ENCODE results near the gene FAM83B.
"Not testable (repeated sequence)": the region's sequence is repeated elsewhere in the genome, so short reads cannot be mapped to it uniquely, and the experiment has no call there.

The FAM83B gene

DNA sequence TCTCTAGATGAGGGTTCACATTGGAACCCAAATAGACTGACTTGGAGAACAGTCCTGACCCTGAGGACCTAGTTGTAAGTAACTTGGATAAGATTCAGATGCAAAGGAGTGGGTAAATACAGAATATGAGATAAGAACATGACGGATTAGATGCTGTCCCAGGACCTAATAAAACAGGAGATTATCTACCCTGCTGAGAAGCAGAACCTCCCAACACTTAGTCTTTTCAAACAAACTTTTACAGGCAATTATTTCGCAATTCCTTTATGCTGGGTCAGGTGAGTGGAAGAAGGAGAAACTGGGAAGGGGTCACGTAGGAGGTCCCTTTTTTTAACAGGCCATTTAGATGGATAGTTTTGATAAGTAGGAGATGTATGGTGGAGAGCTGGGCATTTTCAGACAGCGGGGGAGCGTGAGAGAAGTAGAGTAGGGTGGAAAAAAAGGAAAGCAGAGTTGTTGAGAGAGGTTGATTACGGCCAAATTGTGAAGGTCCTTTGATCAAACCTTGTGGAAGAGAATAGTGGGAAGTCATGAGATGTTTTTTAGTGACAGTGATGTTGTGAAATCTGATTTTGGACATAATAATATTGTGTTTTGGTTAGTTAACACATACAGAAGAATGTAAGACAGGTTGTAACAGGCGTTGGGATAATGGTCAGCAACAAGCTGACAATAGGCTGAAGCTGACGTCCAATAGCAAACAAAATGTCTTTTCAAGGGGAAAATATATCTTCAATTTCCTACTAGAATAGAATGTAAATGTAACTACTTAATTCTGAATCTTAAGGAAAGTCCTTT, 32.8 kb downstream of the FAM83B start:
- intact Hi-C loops (cut with DNase I; ENCODE audit: low total_unique reads) = no loop called here
- TF ChIP-seq, protein P1, sequence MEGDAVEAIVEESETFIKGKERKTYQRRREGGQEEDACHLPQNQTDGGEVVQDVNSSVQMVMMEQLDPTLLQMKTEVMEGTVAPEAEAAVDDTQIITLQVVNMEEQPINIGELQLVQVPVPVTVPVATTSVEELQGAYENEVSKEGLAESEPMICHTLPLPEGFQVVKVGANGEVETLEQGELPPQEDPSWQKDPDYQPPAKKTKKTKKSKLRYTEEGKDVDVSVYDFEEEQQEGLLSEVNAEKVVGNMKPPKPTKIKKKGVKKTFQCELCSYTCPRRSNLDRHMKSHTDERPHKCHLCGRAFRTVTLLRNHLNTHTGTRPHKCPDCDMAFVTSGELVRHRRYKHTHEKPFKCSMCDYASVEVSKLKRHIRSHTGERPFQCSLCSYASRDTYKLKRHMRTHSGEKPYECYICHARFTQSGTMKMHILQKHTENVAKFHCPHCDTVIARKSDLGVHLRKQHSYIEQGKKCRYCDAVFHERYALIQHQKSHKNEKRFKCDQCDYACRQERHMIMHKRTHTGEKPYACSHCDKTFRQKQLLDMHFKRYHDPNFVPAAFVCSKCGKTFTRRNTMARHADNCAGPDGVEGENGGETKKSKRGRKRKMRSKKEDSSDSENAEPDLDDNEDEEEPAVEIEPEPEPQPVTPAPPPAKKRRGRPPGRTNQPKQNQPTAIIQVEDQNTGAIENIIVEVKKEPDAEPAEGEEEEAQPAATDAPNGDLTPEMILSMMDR (IDR thresholded peaks at IDR 0.05) = no peak

DNA sequence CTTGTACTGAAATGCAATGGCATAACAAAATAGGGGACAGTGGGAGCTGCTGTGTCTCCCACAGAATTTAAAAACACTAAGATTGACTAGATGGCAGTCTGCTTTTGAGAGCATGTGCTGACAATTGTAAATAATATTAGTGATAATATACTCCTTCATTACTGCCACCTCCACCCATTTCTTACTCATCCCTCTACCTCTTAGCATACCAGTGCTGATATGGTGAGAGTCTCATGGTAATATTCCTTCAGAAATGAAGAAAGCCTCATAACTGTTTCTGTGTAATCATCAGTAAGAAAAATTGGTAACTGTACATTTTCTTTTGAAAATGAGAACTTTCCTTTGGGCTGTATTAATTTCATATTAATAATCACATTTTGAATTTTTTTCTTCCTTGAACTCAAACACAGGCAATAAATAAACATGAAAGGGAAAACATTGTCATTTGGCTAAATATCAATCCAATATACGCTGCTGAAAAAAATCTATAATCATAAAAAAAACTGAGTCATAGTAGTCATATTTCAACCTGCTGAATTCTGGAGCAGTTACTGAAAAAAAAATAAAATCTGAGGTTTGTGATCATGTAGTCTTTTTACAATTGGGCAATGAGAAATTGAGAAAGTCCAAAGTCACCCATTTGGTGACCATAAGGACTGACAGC, 34.6 kb downstream of the FAM83B start:
- Histone ChIP-seq H3K36me3 (no peaks in the 10 kb centered on the region), H3K4me1 (no peaks in the 10 kb centered on the region), H3K4me3 (no peak overlapping the region), H3K27me3 (no peaks in the 10 kb centered on the region), H3K9me3 (no peaks in the 10 kb centered on the region), H3K27ac (no peak overlapping the region)
- TF ChIP-seq, protein P1 (IDR thresholded peaks at IDR 0.05) = no peak
- intact Hi-C loops (cut with DNase I; ENCODE audit: low total_unique reads) = no loop called here
- no peak for DNase-seq

More for the DNA sequence above, 32.8 kb downstream of the FAM83B start:
- Histone ChIP-seq H3K27me3 (no peaks in the 10 kb centered on the region), H3K27ac (no peak overlapping the region), H3K9me3 (no peaks in the 10 kb centered on the region), H3K4me3 (no peak overlapping the region), H3K4me1 (no peaks in the 10 kb centered on the region), H3K36me3 (no peaks in the 10 kb centered on the region)
- no peak for DNase-seq

DNA sequence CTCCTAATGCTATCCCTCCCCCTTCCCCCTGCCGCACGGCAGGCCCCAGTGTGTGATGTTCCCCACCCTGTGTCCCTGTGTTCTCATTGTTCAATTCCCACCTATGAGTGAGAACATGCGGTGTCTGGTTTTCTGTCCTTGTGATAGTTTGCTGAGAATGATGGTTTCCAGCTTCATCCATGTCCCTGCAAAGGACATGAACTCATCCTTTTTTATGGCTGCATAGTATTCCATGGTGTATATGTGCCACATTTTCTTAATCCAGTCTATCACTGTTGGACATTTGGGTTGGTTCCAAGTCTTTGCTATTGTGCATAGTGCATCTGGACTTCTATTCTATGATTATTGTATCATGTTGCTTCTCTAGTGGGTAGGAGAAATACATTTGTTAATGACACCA, 35.3 kb downstream of the FAM83B start:
- H3K36me3 ChIP-seq; DNase-seq; intact Hi-C loops (cut with DNase I; ENCODE audit: low total_unique reads); H3K4me1 ChIP-seq; H3K27ac ChIP-seq; H3K9me3 ChIP-seq; H3K4me3 ChIP-seq; H3K27me3 ChIP-seq: not testable (repeated sequence)

DNA sequence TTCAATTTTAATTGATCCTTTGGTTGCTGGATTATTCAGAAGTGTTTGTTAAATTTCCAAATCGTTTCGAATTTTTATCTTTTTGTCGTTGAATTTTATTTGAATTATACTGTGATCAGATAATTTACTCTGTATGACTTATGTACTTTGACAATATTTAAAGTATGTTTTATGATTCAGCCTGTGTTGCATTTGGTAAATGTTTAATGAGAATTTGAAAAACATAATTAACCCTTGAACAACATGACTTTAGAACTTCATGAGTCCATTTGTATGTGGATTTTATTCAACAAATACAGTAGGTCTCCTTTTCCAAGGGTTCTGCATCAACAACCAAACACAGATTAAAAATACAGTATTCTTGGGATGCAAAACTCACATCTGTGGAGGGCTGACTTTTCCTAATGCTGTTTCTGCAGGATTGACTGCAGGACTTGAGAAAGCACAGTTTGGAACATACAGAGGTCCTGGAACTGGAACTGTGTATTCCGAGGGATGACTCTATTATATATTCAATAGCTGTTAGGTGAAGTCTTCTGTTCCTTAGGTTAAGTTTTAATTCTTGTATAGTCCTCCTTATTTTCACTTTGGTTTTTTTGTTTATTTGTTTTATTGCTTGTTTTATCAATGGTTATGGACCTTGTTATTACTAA, 40.5 kb downstream of the FAM83B start:
- Histone ChIP-seq H3K4me1 (no peaks in the 10 kb centered on the region), H3K4me3 (no peak overlapping the region), H3K9me3 (no peaks in the 10 kb centered on the region), H3K36me3 (no peaks in the 10 kb centered on the region), H3K27ac (no peak overlapping the region), H3K27me3 (no peaks in the 10 kb centered on the region)
- DNase-seq = no peak
- intact Hi-C loops (cut with DNase I; ENCODE audit: low total_unique reads) = no loop called here
- TF ChIP-seq, protein P1 (IDR thresholded peaks at IDR 0.05) = no peak

DNA sequence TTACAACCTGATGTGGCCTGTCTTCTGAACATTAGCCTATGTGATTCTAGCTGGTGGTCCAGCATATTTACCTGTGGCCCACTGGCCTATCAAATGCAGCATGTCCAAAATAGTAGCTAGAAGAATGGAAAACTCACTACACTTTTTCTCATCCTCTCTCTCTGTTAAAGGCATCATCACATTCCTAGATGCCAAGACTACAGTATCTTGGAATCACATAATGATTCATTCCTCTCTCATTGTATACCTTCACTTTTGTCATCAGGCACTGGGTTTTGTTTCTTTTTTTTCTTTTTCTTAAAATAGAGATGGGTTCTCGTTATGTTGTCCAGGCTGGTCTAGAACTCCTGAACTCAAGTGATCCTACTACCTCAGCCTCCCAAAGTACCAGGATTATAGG, 45.0 kb downstream of the FAM83B start:
- Histone ChIP-seq H3K4me1 (no peaks in the 10 kb centered on the region), H3K27ac (no peak overlapping the region), H3K27me3 (no peaks in the 10 kb centered on the region), H3K4me3 (no peak overlapping the region), H3K36me3 (no peaks in the 10 kb centered on the region), H3K9me3 (no peaks in the 10 kb centered on the region)
- TF ChIP-seq, protein P1 (IDR thresholded peaks at IDR 0.05) = no peak
- intact Hi-C loops (cut with DNase I; ENCODE audit: low total_unique reads) = no loop called here
- DNase-seq = no peak

DNA sequence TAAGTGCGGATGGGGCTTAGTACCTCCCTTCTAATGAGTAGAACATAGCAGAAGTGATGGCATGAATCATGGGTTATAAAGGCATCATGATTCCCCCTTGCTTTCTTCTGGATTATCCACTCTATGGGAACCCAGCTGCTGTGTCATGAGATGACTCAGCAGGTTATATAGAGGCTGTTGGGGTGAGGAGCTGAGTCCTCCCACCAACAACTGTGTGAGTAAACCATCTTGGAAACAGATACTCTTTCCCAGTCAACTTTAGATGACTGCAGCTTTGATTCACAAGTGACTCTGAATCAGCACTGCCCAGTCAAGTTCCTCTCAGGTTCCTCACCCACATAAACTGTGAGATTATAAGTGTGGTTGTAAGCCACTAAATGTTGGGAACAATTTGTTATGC, 46.3 kb downstream of the FAM83B start:
- no peak for DNase-seq
- Histone ChIP-seq H3K27ac (no peak overlapping the region), H3K27me3 (no peaks in the 10 kb centered on the region), H3K4me1 (no peaks in the 10 kb centered on the region), H3K4me3 (no peak overlapping the region), H3K9me3 (no peaks in the 10 kb centered on the region), H3K36me3 (no peaks in the 10 kb centered on the region)
- intact Hi-C loops (cut with DNase I; ENCODE audit: low total_unique reads) = no loop called here
- TF ChIP-seq, protein P1 (IDR thresholded peaks at IDR 0.05) = no peak

Data from tibial artery (tissue), 4 donors.